Islet of Langerhans (tissue), 1 donor: ENCODE results near the gene EPHB3.

ENCODE experiments used
- FAIRE-seq: peaks from one replicate; lab custom pipeline; 2011; peaks lifted over from hg19 to GRCh38; lab: Jason Lieb, UNC

The EPHB3 gene

DNA sequence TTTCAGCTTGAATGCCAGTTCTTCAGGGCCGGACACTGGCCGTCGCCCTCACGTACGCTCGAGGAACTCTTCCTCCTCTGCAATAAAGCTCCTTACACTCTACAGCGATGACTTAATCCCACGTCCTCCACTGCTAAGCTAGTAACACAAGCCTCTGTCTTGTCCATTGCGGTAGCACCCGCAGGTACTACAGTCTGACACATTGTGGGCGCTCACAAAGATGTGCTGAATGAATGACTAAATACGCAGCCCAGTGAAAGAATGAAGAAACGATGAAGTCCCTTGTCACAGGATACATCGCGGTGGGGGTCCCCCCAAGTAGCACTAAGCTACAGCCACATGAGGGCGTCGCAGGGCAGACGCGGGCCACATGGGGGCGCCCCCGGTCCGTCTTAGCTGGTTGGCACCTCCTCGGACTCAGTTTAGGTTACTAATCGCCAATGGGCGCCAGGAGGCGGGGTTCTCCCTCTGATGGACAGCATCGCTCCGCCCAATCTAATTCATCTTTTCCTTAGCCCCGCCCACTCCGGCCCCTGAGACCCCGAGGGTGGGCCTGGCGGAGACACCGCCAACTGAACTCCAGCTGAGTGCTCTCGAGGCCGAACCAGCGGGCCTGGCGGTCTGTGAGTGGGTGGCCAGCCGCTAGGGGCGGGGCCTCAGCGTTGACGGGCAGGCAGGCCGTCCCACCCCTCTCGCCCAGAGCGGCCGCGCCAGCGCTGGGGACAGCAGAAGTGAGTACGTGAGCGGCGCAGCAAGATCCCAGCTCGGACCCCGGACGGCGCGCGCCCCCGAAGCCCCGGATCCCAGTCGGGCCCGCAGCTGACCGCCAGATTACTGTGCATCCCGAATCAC, at the start of gene EPHB3:
Gene EPHB3 (plus strand): TSS at position 725 of the 852 bp plus-strand sequence. CDS start 451 bp downstream, outside the sequence.
- FAIRE-seq, result peak; percentile 81

DNA sequence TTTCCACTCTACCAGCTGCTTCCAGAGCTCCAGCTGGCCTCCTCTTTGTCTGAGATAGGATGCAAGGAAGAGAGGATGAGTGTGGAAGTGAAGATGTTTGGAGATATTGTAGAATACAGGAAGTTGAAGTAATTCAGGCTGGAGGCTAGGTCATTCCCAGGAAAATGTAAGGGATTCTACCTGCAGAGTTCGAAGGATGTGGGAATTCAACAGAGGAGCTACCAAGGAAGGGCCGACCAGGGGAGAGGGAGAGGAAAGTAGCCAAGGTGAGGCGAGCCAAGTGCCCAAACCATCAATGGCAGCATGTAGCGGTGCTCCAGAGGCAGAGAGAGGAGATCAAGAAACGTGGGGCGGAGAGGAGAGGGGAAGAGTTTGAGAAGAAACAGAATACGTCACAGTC, 49.0 kb upstream of the EPHB3 start:
- no peak for FAIRE-seq

DNA sequence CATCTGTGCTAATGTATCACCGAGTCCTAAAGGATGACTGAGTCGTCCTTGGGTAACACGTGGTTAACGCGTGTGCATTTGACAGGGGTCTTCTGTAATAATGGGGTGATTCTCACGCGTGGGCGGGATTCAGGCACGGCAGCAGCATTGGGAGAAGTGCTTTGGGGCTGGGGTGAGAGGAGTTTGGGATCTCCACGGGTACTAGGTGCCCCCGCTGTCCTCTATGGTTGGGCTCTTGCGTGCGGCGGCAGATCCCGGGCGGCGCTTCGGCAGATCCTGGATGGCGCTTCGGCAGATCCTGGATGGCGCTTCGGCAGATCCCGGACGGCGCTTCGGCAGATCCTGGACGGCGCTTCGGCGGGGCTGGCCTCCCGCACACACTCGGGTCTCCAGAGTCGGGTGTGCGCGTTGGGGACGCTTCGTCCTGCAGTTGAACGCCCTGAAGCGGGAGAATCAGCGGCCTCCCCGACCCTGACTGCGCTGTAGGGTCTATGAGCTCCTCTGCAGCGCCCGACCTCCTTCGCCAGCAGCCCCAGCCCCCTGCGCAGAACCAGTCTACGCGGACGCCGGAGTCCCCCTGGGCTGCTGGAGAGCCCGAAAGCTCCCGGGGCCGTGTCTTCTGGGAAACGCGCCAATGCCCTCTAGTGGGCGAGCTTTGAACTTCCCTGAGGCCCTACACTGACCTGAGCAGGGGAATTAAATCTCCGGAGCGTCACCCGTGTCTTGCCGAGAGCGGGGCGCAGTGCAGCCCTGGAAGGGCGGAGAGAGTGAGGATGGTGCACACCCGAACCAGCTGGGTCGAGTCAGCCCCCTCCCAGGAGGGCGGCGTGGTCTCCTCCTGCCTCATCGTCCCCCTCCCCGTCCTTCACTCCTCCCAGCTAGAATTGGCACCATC, 48.1 kb upstream of the EPHB3 start:
- FAIRE-seq, result no peak

DNA sequence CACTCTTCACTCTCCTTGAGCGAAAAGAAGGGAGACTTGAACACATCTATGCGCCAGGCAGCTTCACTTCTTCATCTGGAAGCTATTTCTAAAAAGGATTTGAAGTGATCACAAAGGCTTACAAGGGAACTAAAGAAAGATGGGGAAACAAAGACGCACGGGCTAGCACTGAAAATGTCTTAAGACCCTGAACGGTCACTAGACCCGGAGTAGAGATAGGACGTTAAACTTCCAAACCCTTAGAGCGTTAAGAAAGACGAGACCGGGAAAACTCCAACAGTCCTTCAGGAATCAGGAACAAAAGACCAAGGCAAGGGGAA, 47.5 kb upstream of the EPHB3 start:
- FAIRE-seq, result no peak

DNA sequence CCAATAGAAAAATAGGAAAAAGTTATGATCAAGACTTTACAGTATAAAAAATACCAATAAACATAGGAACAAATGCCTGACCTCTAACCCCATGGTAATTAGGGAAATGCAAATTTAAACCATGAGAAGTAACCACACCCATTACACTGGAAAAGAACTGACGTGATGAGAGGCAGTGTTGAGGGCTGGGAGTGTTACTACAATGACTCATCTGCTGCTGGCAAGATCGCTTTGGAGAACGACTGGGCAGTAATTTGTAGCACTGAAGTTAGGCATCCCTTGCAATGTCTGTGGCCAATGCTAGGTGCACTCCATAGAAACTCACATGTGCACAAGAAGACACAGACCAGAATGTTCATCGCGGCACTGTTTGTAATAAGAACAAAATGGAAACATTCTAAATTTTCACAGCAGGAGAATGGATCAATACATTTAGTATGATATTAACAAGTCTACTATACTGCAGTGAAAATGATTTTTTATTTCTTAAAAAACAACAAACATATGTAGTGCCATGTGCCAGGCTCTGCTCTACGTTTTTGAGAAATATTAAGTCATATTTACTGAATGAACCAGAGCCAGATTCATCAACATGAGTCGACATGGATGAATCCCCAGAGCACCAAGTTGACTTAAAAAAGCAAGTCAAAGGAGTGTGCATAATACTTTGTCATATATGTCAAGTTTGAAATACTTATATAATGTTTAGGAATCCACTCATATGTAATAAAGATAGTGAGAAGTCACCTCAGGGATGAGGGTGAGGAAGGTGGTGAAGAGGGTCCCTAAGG, 37.6 kb upstream of the EPHB3 start:
- peak; percentile 94 for FAIRE-seq

DNA sequence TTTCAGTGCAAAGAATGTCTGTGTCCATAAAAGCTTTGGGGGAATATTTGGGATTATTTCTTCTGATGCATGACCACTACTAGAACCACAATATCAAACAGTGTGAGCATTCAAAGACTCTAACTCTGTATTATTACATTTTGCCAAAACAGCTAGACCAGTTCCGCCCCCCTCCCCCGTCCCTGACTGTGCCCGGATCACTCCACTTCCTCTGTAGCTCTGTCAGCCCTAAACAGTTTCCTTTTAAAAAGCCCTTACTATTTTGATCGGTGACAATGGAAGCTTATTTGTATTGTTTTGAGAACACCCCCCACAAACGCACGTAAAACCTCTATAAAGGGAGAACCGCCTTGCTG, 36.6 kb upstream of the EPHB3 start:
- FAIRE-seq, result no peak

DNA sequence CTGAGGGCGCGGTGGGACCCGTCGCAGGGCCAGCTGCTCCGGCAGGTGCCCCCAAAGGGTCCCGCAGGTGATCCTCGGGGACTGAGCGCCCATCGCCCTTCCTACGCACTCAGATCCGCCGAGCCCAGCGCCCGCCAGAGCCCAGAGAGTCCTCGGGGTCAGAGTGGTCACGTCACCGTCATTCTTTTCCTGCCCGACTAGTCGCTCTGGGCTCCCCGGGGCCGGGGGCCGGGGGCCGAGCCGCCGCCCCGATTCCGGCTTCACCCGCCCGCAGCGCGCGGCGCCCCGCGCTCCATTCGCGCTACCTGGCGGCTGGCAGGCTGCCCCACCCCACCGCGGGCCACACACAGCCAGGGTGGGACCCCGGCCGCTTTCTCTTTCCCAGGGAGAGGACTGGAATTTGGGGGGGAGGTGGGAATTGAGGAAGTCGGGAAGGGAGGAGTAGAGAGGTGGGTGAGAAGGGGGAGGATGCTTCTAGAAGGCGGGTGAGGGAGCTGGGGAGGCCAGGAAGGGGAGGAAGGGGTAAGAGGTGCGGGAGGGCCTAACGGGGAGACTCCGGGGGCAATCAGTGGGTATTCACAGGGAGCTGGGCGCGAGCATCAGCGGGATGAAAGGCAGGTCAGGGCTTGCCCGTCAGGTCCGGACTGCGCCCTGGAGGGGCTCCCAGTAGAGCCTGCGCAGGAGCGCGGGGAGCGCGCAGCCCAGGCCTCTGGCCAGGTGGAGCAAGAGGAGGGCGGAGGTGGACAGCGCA, 36.1 kb upstream of the EPHB3 start:
- no peak for FAIRE-seq

DNA sequence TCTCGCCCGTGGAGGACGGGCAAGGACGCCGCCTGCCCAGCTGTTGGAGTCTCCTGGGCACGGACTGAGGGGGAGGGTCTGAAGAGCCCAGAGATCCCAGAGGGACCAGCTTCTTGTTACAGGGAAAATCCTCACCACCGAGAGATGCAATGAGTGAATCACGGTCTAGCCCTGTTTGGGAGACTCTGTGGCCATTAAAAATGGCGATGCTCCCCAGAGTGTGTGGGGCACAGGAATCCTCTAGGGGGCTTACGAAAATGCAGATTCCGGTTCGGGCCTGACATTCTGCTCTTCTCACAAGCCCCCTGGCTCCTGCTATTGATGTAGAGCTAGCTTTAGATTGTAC, 35.5 kb upstream of the EPHB3 start:
- no peak for FAIRE-seq

DNA sequence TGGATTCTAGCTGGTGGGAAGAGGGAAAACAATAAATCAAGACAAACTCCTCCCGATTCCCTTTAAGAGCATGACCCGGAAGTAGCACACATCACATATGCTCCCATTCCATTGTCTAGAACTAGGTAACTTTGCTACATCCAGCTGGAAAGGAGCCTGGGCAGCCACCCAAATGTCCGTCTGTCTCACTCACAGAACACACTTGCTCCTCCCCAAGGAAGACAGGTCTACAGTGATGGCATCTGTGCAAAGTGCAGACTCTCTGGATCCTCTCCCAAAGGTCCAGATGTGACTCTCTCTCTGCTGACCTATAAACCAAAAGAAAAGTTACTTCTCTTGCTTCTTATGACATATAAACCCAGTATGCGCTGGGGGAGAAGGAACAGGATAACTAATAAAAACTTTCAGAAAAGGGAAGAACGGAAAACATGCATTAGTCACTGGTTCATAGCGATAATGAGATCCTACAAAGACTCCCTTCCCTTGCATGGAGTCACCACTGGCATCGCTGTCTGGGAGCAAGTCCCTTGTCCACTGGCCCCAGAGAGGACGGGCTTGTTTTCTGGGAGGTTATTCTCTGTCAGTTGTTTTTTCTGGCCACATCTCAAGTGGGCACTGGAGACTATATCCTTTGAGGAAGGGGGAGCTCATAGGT, 29.8 kb upstream of the EPHB3 start:
- no peak for FAIRE-seq

DNA sequence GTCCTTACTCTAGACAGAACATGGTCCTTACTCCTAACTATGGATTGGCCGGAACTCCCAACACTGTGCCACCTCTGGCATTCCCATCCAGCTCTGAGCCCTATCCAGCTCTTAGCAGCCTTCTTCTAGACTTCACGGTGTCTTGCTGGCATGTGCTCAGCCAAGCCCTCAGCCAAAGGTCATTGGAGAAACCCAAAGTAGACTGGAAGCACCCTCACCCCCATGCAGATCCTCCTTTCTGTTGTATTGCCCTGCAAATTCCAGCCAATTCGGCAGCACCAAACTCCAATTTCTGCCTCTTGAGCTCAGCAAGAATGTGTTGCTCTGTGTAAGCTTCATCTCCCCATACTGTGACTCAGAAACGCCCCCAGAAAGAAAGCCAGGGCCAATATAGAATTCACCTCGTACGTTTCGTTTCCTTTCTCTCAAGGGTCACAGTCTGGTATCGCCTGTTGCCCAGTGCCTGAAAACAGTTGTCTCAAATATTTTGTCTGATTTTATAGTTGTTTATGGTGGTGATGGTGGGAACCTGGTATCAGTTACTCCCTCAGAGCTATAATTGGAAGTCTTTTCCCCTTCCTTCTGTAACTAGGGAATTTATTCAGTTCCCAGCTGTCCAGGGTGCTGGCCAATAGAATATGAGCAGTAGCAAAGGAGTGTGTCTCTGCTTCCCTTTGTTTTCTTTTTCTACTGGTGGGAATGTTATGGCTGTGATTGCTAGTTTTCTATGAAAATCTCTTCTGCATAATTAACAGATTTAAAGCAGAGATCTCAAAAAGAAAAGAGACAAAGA, 28.4 kb upstream of the EPHB3 start:
- FAIRE-seq, result no peak

DNA sequence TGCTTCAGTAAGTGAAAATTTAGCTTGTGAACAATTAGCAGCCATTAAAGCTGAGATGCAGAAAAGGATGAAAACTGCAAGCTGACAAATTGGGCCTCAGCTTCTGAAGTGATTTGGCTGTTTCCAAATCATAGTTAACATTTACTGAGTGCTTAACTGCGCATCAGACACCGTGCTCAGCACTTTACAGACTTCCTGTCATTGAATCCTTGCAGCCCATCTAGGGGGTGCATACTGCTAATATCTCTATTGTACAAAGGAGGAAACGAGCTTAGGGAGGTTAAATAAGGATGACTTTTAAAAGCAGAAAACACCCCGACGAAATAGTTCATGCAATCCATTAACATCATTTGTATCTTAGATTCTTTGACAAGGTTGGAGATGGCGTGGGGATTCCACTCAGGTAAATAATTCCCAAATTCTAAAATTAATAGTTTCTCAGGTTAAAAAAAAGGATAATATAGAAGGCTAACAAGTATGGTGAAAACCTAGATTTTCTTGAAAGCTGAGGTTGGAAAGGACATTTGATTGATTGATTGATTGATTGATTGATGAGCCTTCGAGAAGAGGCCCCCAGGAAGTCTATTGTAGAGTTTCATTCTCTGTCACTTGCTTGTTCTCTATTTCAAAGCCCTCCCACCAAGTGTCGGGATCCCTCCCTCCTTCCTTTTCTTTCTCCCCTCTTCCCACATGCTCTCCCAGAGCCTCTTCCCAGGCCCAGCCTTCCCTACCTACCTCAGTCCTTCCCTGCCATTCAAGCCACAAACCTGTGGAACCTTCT, 23.5 kb upstream of the EPHB3 start:
- no peak for FAIRE-seq

DNA sequence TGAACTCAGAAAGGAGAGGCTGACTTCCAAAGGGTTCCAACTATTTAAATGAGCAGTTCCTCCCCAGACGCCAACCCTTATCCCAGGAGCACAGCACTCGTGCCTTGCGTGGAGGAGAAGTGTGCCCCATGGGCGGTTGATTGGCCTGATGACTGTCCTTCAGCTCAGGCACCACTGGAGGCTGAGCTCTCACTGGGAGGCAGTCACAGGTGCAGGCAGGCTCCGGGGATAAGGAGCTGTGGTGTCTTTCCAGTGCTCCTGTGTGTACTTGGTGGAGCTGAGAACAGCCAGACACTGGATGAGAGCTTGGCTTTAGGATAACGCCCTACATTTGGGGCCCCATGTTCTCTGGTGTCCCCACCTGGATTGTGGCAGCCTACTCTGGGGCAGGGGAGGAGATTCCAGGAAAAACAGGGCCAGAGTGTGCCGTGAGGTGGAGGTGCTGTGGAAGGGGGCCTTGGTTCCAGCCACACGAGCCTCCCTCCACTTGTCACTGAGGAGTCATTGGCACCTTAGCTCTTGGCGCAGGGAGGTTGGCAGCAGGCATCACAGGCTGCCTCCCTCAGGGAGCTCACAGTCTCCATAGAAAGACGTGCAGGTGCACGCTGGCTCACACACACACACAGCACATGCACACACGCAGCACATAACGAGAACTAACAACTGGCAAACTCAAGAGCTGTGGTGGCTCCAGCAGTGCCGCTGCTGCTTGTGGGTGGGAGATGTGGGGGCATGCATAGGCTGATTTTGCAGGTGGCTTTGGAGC, 22.7 kb upstream of the EPHB3 start:
- no peak for FAIRE-seq

DNA sequence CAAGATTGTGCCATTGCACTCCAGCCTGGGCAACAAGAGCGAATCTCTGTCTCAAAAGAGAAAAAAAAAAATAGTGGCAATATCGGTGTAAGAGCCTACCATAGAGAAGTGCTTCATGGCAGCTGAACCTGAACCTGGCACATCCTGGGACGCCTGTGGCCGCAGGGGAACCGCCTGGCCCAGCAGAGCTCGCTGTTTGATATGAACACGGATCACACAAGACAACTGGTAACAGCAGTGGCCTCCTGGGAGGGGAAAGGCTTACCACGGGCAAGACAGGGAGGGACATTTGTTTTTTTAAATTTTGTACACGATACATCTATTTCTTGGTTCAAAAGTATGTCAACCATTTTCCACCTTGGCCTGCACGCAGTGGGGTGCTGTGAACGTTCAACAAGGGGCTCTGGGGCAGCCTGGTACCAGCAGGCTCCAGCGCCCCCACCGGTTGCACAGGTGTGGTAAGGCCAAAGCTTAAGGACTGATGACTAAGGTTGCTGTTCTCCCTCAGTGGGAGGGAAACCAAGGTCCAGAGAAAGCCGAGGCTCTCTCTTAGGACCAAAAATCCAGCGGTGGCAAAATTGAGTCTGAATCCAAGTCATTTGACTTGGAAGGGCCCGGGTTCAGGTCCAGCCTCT, 21.7 kb upstream of the EPHB3 start:
- FAIRE-seq, result no peak

DNA sequence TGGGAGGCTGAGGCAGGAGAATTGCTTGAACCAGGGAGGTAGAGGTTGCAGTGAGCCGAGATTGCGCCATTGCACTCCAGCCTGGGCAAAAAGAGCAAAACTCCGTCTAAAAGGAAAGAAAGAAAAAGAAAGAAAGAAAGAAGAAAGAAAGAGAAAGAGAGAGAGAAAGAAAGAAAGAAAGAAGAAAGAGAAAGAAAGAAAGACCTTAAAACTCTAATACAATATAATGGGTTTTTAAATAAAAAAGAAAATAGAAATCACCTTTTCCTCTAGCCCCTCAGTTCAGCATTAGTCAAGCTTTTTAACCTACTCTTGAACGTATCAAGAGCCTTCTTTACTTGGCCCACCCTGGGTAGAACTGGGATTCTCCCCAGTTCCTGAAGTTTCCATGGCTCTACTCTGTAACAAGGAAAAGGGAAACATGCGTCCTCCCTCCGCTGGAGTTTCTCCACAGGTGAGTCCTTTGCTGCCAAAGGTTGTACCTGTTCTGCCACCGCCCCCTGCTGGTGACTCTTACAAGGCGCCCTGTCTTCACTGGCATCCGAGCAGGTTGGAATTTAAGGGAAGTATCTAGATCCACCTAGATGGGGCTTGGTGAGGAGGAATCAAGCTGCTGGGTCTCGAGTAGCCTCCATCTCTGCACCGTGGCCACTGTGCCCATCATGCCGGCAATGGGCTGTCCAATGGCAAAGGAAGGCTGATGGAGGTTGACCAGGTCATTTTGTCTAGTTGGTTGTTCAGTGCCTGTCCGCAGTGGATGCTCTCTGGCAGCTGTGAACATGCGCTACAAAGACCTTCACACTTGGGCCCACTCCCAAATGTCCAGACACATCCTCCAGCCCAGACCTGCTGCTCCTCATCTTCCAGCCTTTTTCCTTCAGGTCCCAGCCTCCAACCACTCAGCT, 20.6 kb upstream of the EPHB3 start:
- peak; percentile 47 for FAIRE-seq

DNA sequence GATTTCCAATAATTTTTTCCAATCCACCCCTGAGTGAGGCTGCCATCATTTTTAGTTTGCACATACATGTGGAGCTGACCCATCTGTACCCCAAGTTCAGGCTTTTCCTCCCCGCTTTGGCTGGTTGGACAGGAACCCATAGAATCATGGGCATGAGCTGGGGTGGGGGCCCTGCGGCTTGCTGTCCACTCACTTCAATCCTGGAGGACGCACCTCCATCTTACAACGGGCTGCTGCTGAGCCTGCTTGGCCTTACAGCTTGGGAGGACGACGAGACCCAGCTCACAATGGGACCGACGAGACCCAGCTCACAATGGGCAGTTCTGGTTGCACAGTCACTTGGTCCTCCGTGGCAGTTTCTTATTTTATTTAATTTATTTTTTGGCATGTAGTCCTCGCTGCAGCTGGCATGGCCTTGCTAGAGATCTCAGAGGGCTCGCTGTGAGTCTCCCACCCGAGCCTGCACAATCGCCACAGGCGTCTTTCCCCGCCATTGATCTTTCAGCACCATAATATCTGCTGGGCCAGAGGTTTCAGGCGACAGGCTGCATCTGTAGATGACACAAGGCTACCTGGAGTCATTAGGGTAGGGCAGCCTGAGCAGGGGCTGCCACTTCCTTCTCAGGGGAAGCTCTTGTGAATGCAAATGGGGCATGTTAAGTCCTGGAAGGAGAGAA, 19.6 kb upstream of the EPHB3 start:
- FAIRE-seq, result no peak

DNA sequence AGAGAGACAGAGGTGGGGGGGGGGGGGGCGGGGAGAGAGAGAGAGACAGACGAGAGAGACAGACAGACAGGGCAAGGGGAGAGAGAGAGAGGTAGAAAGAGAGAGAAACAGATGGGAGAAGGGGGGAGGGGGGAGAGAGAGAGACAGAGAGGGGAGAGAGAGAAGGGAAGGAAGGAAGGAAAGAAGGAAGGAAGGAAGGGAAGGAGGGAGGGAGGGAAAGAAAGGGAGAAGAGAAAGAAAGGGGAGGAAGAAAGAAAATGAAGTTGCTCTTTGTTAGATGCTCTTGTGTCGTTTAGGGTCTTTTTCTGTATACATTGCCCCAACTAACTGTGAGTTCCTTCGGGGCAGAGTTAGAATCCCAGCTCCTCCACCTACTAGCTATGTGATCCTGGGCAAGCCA, 19.0 kb upstream of the EPHB3 start:
- no peak for FAIRE-seq

DNA sequence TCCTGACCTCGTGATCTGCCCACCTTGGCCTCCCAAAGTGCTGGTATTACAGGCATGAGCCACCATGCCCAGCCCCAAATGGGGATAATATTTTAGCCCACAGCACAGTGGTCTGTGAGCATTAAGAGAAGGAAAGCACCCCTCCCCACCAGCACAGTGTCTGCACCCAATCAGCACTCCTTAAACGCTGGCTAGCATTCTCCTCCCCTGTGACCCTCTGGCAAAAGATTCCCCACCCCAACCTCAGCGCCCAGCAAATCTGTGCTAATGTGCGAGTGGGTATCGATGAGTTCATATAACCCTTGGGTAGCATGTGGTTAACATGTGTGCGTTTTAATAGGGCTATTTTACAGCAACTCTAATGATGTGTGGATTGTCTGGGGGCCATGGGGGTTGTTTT, 18.3 kb upstream of the EPHB3 start:
- no peak for FAIRE-seq
